HTR-8/SVneo (cell line): ENCODE results near the gene PRXL2A.
A peak's percentile ranks its signal among the peaks of the same experiment; 100 is the strongest.

Experiments
- DNase-seq: peaks from one replicate; pipeline ENCODE4 v3.0.0; 2011; ENCODE audit warnings: low spot score, mixed read lengths; ENCODE audit not compliant: insufficient read length
- FAIRE-seq: peaks from 2 replicates; lab custom pipeline; 2011; peaks lifted over from hg19 to GRCh38; lab: Jason Lieb, UNC

Gene PRXL2A

DNA sequence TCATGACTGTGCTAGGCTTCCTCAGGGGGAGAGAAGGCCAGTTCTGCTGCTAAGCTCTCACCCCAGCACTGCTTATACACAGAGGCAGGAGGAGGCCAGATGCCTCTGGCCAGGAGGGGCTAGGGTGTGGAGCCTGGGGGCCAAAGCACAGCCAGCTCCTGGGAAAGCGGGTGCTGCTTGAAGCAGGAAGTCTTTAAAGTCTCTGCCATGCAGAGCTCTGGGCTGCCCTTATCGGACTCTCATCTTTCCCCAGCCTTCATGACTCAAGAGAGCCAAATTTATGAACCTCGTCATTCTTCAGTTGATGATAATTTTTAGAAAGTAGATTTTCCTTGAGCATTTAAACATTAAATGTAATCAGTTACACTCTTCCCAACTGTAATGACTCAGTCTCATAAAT is 34.5 kb downstream of the PRXL2A start:
- FAIRE-seq (no peak), DNase-seq (no peak)

GRCh38 chr10:80443531-80443974 is 35.2 kb downstream of the PRXL2A start:
- FAIRE-seq (no peak), DNase-seq (no peak)

- FAIRE-seq (no peak), DNase-seq (no peak)
Measured at GRCh38 chr10:80444124-80444523, 35.8 kb downstream of the PRXL2A start.

DNA sequence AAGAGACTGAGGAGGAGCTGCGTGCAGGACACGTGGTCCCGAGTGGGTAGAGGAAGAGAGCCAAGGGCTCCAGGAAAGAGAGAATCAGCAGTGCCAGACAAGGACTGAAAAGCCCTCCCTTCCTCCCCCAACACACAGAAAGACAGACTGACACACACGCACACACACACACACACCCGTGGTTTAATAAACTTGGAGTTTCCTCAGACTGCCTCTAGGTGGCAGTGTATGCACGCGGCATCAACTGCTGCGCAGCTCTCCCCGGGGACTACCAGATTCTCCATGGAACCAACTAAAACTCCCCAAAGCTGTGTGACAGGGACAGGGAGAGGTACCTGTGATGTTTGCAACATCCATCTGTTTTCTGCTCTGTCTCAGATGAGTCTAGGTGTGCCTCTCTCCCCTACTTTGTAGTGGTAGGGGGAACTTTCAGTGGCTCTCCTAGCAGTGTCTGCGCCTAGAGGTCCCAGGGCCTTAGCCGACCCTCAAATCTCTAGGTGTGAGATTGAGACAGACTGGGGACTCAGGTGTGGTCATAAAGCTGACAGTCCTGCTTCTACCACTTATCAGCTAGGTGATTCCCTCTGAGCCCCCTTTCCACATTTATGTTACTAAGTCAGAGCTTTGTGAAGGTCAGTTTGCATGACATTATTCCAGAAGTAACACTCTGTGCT is 36.4 kb downstream of the PRXL2A start:
- FAIRE-seq (no peak), DNase-seq (peak; percentile 66)

DNA sequence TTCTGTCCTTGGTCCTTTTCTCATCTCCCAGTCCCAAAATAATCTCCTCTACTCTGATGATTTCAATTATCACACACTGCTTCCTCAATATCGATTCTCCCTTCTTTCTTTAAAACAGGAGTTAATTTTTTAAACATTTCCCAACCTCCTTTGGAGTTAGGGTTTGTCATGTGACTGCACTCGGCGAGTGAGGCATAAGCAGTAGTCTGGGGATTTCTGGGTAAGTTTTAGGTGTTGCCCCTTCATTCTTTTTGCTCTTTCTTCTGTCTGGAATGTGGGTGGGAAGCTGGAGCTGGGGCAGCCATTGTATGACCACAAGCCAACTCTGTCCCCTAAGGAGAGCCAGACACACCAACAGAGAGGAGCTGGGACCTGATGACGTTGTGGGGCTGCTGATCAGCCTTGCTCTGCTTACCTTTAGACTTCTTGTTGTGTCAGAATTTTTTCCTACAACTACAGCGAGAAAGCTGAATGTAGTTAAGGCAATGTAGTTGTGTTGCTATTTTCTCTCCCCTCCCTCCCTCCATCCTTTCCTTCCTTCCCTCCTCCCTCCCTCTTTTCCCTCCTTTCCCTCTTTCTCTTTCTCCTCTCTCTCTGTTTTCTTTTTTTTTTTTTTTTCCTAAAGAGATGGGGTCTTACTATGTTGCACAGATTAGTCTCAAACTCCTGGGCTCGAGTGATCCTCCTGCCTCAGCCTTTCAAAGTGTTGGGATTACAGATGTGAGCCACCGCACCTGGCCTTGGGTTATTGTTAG is 39.3 kb downstream of the PRXL2A start:
- DNase-seq (no peak), FAIRE-seq (no peak)

DNA sequence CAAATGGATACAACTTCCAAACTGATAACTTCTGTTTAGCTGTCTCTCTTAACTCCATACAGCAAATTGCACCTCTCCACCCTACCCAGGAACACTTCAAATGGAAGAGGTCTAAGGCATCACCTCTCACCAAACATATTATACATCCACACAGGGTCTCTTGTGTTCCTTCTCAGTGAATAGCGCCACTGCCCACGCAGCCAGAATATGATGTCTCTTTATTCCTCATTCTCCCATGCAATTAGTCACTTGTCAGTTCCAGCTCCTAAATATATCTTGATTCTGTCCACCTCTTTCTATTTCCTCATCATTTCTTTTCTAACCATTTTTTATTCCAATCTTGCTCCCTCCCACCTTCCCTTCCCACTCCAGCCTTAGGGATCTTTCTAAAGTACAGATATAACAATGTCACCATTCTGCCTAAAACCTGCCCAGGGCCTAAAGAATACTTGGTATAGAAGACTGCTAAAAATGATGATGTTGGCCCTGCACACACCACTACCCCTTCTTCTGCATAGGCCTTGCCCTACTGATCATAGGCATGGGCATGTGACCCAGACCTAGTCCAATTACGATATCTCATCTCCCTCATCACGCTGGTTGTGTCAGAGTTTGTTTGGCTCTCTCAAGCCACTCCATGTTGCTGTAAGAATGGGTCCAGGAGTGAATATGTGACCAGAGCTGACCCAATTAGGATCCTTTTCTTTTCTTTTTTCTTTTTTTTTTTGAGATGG is 40.0 kb downstream of the PRXL2A start:
- FAIRE-seq (no peak), DNase-seq (no peak)

GRCh38 chr10:80449520-80449919 is 41.2 kb downstream of the PRXL2A start:
- FAIRE-seq: no peak
- no peak for DNase-seq

GRCh38 chr10:80451132-80451531 is 42.8 kb downstream of the PRXL2A start:
- no peak for DNase-seq
- no peak for FAIRE-seq

DNA sequence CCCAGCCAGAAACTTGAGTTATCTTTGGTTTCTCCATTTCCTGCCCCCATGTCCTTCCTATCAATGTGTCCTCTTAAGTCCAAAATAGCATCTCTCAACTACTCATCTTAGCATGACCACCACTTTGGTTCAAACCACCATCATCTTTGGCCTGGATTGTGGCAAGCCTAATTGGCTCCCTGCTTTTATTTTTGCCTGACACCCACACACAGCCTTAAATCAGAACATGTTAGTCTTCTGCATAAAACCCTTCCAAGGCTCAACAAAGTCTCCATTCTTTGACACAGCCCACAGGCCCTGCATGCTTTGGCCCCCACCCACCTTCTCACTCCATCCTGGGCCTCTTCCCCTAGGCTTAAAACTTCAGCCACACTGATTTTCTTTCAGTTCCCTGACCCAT is 43.7 kb downstream of the PRXL2A start:
- DNase-seq (no peak), FAIRE-seq (no peak)

GRCh38 chr10:80452640-80453039 is 44.3 kb downstream of the PRXL2A start:
- no peak for DNase-seq
- FAIRE-seq: no peak

DNA sequence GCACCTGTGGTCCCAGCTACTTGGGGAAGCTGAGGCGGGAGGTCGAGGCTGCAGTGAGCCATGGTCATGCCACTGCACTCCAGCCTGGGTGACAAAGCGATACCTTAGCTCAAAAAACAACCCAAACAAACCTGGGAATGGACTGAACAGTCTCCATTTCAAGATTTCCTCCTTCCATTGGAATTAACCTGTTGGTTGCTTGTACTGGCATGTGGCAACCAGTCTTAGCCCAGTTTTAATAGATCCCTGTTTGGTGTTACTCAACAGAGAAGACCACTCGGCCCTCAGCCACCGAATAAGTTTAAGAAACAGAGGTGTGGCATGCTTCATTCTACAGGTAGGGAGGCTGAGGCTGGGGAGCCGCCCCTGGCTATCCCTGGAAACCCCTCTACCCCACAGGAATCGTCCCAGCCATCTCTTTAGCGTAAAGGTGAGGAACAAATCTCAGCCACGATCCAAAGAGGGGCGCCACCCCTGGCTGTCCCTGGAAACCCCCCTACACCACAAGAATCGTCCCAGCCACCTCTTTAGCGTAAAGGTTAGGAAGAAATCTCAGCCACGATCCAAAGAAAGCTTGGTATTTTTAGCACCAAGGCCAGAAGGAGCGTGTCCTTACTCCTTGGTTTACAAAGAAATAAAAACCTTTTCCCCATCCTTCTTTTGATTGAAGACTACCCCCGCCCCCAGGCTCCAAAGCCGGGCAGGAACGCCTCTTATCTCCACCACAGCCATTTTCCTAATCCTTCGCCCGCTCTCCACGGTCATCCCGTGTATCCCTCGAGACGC is 44.9 kb downstream of the PRXL2A start:
- no peak for FAIRE-seq

GRCh38 chr10:80453842-80454512 is 45.6 kb downstream of the PRXL2A start, which contains the start of gene TSPAN14:
TSPAN14 (plus strand) TSS chr10:80454310; CDS start chr10:80489234, 34,924 bp downstream.
- FAIRE-seq: no peak
- peak; percentile 72 for DNase-seq

More for the DNA sequence above, 44.9 kb downstream of the PRXL2A start:
- no peak for DNase-seq

- FAIRE-seq (no peak), DNase-seq (no peak)
Measured at GRCh38 chr10:80454513-80455460, 46.4 kb downstream of the PRXL2A start.

DNA sequence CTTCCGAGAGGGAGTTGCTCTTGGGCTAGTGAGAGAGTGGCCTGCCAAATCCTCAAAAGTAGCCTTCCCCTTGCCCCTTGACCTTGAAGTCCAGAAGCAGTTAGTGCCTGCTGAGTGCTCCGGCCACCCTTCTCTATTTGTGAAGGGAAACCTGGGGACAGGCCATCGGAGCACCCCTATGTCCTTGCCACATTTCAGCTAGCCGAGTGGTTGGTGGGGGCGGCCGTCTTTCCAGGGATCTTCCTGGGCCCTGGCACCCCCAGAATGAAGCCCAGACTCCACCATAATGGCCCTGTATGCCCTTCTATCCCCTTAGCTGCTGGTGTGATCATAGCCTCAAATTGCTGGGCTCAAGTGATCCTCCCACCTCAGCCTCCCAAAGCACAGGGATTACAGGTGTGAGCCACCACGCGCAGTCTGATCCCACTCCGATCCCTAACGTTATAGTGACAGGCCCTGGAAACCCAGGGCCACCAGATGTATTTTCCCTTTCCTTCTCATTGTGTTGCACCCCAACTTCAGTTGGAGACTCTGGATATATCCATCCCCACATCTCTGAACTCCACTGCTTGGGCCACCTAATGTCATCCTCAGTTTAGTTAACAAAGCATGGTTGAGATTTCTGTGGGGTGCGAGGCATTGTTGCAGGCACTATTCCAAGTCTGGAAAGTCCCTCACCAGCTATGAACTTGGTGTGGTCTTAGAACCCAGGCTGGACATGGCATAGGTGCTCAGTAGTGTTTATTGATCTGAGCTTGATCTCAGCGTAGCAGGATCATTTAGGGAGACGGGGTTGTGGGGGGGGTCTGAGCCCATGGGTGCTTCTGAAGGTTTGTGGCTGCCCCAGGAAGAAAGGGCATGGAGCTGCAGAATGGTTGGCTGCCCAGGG is 47.4 kb downstream of the PRXL2A start:
- FAIRE-seq: no peak

GRCh38 chr10:80457554-80458262 is 49.4 kb downstream of the PRXL2A start:
- FAIRE-seq (no peak), DNase-seq (no peak)

More for the DNA sequence above, 47.4 kb downstream of the PRXL2A start:
- DNase-seq: no peak

GRCh38 chr10:80458263-80458625 is 49.9 kb downstream of the PRXL2A start:
- DNase-seq (no peak), FAIRE-seq (no peak)

- FAIRE-seq (no peak), DNase-seq (no peak)
Measured at GRCh38 chr10:80458638-80459037, 50.3 kb downstream of the PRXL2A start.
